Measurements from ENCODE around the gene RBBP5.

RBBP5 gene

DNA sequence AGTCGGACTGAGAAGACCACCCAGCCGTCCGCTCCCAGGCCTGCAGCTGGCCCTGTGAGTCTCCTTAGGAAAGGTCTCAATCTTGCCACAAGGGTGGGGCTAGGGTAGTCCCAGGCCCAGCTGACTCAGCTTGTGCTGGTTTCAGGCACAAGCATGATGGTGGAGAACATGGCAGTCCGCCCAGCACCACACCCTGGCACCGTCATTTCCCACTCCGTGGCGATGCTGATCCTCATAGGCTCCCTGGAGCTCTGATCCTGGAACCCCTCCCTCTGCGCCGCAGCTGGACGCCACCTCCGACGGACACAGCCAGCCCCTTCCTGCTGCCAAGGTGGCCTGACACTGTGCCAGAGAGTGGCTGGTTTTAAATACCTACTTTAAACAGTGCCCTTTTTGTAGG is 48.3 kb downstream of the RBBP5 start:
- DNase-seq (ENCODE audit: low spot score) = no peak
- in situ Hi-C loops (cut with MboI; ENCODE audit: low pct_unique_long_range_greater_than_20kb, low sequenced_read_pairs, unreplicated experiment) = no loop called here
- TF ChIP-seq, protein P1, sequence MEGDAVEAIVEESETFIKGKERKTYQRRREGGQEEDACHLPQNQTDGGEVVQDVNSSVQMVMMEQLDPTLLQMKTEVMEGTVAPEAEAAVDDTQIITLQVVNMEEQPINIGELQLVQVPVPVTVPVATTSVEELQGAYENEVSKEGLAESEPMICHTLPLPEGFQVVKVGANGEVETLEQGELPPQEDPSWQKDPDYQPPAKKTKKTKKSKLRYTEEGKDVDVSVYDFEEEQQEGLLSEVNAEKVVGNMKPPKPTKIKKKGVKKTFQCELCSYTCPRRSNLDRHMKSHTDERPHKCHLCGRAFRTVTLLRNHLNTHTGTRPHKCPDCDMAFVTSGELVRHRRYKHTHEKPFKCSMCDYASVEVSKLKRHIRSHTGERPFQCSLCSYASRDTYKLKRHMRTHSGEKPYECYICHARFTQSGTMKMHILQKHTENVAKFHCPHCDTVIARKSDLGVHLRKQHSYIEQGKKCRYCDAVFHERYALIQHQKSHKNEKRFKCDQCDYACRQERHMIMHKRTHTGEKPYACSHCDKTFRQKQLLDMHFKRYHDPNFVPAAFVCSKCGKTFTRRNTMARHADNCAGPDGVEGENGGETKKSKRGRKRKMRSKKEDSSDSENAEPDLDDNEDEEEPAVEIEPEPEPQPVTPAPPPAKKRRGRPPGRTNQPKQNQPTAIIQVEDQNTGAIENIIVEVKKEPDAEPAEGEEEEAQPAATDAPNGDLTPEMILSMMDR (IDR thresholded peaks at IDR 0.05; ENCODE audit: extremely low read depth, insufficient read depth, missing control alignments) = no peak

DNA sequence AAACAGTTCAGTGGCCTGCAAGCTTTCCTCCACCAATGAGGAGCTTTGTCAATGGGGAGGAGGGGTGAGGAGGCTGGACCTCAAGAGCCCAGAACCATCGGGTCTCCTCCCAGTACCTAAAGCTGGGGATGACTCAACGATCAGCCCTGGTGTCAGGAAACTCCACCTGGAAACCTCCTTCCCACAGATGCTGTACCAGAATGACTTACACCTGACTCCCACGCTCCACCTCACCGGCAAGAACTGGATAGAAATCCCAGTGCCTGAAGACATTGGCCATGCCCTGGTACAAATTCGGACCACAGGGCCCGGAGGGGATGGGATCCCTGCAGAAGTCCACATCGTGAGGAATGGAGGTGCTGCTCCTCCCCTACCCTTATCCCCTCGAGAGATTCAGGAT is 48.9 kb downstream of the RBBP5 start:
- DNase-seq (ENCODE audit: low spot score) = no peak
- in situ Hi-C loops (cut with MboI; ENCODE audit: low pct_unique_long_range_greater_than_20kb, low sequenced_read_pairs, unreplicated experiment) = no loop called here
- TF ChIP-seq, protein P1 (IDR thresholded peaks at IDR 0.05; ENCODE audit: extremely low read depth, insufficient read depth, missing control alignments) = no peak

DNA sequence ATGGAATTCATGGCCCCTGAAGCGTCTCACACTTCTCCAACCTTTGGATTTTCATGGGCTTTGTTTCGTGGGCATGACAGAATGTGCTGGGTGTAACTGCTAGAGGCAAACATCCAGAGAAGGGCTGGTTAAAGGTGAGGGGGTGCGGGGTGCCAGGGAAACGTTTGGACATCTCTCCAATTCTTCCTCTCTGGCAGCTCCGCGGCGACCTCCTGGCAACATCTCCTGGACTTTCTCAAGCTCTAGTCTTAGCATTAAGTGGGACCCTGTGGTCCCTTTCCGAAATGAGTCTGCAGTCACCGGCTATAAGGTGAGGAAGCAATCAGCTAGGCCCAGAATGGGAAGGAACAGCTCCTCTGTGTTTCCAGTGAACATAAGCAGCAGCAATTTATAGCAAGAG is 49.5 kb downstream of the RBBP5 start:
- no peak for DNase-seq (ENCODE audit: low spot score)
- in situ Hi-C loops (cut with MboI; ENCODE audit: low pct_unique_long_range_greater_than_20kb, low sequenced_read_pairs, unreplicated experiment) = no loop called here
- TF ChIP-seq, protein P1 (IDR thresholded peaks at IDR 0.05; ENCODE audit: extremely low read depth, insufficient read depth, missing control alignments) = no peak

DNA sequence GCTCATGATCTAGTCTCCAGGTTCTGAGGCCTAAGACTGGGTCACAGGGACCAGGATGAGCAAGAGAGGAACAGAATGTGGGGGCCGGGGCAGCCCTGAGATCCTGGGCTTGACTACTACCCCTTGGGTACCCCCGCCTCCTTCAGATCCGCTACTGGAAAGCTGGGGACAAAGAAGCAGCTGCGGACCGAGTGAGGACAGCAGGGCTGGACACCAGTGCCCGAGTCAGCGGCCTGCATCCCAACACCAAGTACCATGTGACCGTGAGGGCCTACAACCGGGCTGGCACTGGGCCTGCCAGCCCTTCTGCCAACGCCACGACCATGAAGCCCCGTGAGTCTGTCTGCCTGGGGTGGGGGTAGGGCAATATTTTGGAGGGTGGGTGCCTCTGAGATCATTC is 50.0 kb downstream of the RBBP5 start:
- in situ Hi-C loops (cut with MboI; ENCODE audit: low pct_unique_long_range_greater_than_20kb, low sequenced_read_pairs, unreplicated experiment) = no loop called here
- DNase-seq (ENCODE audit: low spot score) = no peak
- TF ChIP-seq, protein P1 (IDR thresholded peaks at IDR 0.05; ENCODE audit: extremely low read depth, insufficient read depth, missing control alignments) = no peak

DNA sequence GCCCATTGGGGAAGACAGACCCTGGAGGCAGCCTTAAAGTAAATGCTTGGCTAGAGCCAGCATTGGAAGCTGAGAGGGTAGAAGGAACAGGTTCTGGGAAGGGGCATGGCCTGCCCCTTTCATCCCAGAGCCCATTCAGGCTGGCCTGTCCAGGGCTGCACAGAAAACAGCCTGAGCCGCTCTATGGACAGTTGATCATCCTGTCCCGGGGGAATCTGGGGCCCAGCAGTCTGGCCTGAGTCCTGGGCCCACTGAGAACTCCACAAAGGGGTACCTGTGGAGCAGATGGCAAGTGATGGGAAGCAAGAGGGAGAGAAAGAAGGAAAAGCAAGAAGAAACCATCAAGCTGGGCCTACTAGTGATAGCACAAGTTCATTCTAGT is 50.8 kb downstream of the RBBP5 start:
- no peak for DNase-seq (ENCODE audit: low spot score)
- in situ Hi-C loops (cut with MboI; ENCODE audit: low pct_unique_long_range_greater_than_20kb, low sequenced_read_pairs, unreplicated experiment) = no loop called here
- TF ChIP-seq, protein P1 (IDR thresholded peaks at IDR 0.05; ENCODE audit: extremely low read depth, insufficient read depth, missing control alignments) = no peak

DNA sequence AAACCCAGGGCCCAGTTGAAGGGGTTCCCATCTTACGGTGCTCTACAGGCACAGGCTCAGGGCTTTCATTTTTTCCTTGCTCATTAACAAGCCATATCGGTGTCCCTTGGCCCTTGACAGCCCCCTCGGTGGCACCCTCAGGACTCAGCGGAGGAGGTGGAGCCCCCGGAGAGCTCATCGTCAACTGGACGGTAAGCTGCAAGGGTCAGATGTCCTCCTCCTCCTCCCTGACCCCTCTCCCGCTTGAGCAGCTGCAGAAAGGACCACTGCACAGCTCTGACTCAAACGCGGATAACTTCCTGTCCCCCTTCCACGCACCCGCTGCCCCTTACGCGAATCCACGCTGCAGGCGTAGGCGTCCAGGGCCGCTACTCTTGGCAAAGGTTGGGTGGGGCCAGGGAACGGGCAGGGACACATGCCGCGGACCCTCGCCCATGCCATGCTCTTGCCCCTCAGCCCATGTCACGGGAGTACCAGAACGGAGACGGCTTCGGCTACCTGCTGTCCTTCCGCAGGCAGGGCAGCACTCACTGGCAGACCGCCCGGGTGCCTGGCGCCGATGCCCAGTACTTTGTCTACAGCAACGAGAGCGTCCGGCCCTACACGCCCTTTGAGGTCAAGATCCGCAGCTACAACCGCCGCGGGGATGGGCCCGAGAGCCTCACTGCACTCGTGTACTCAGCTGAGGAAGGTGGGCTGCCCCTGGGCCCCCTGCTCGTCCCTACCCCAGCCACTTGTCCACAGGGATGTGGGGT is 52.2 kb downstream of the RBBP5 start:
- no peak for DNase-seq (ENCODE audit: low spot score)
- TF ChIP-seq, protein P1 (IDR thresholded peaks at IDR 0.05; ENCODE audit: extremely low read depth, insufficient read depth, missing control alignments) = no peak
- in situ Hi-C loops (cut with MboI; ENCODE audit: low pct_unique_long_range_greater_than_20kb, low sequenced_read_pairs, unreplicated experiment) = loop anchor here (10.0 kb wide), 1 partner anchor 75 kb away; no protein-coding TSS in a partner anchor
